ENCODE data around the gene IL17RC.
"Not testable (repeated sequence)": the region's sequence is repeated elsewhere in the genome, so short reads cannot be mapped to it uniquely, and the experiment has no call there.

IL17RC gene

GRCh38 chr3:9895715-9896114 is 21.2 kb upstream of the IL17RC start:
- DNase-seq (ENCODE audit: low read depth): not testable (repeated sequence)

DNA sequence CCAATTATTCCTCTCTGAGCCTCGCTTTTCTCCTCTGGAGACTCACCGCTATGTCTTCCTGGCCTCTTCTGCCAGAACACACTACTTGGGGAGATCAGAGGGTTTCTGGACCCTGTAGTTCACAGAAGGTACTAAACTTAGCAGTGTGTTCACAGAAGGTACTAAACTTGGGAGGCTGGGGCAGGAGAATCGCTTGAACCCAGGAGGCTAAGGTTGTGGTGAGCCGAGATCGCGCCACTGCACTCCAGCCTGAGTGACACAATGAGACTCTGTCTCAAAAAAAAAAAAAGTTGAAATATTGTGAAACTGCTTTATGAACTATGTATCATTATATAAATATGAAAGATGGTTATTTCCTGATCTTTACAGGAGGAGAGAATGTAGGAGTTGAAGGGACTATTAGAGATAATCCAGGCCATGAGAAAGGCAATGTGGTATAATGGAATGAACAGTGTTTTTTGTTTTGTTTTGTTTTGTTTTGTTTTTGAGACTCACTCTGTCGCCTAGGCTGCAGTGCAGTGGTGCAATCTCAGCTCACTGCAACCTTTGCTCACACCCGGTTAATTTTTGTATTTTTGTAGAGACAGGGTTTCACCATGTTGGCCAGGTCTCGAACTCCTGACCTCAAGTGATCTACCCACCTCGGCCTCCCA is 20.0 kb upstream of the IL17RC start:
- not testable (repeated sequence) for DNase-seq (ENCODE audit: low read depth)

DNA sequence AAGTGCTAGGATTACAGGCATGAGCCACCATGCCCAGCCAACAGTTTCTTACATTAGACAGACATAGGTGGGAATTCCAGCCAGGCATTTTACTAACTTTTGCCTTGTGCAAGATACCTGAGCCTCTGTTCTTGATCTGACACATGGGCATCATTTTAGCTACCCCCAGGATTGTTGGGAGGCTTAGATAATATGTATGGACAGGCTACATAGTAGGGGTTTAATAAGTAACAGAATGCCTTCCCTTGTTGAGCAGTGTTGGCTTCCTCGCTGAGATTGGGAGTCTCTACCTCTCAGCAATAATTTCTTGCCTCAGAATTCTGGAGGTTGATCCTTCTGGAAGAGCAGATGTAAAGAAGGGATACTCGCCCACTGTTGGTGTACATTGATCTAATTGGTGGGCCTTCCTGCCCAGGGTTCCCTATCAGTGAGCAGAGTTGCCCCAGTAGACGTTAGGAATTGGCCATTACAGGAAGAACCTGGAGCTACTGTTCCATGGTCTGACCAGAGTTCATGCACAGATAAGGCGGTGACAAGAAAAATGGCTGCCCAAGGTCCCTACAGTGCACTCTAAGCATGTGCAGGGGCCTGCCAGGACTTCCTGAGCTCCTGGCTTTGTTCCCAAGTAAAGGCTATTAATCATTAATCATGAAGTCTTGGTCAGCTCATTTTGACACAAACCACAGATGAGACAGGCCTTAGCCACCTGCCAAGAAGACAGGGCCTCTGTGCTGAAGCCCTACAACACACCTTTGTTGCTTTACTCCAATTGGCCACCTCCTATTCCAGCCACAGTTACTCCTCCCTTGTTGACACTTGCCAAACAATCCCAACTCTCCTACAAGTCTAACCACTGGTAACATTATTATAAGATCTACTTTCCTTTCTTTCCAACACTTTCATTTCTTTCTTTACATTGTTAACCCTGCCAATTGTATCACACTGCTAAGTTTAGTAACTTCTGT is 19.2 kb upstream of the IL17RC start:
- DNase-seq (ENCODE audit: low read depth): peak; percentile 41

DNA sequence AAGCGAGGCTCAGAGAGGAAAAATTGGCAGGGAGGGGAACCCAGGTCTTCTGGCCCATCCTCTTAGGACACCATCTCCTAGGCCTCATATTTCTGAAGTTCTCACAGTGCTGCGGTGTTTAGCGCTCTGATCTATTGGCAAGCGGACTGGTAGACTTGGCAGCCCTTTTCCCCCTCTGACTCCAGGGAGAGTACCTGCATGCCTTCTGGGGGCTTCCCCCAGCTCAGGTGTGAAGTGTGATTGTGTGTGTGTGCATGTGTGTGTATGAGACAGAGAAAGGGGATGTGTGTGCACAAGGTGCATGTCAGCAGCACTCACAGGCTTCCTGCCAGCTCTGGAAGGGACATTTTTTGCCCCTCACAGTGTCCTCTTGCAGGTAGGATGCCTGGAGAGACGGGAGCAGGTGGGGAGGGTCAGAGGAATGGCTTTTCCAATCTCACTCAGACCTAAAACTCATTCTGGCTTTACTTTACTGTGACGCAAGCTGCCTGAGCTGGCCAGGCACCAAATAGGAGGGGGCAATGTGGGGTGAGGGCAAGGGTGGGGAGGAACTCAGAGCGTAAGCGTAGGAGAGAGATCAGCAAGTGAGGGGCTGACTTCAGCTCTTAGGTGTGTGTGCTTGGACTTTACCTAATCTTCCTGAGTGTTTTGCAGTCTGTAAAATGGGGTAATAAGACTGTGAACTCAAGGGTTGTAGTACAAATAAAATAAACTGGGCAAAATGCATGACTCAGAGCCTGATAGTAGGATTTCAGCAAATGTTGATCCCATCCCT is 18.2 kb upstream of the IL17RC start:
- DNase-seq (ENCODE audit: low read depth): no peak

DNA sequence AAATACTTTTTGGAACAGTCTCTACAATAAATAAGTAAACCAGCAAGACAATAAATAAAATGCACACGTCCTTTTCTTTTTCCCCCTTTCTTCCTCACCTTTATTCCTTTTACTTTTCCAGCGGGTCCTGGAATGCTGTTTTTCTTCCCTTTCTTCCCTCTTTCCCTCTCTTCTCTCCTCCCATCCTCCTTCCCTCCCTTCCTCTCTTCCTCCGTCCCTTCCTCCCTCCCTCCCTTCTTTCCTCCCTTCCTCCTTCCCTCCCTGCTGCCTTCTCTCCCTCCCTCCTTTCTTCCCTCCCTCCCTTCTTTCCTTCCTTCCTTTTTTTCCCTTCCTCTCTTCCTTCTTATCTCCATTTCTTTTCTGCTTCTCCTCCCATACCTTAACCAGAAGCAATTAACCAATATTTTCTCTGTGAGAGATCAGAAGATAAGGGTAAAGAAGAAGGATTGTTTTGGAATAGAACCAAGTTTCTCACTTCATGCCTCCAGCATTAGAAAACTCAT is 17.6 kb upstream of the IL17RC start:
- DNase-seq (ENCODE audit: low read depth): no peak

GRCh38 chr3:9900965-9901415 is 15.9 kb upstream of the IL17RC start:
- DNase-seq (ENCODE audit: low read depth): not testable (repeated sequence)

GRCh38 chr3:9901967-9902366 is 14.9 kb upstream of the IL17RC start:
- no peak for DNase-seq (ENCODE audit: low read depth)

GRCh38 chr3:9902372-9903237 is 14.3 kb upstream of the IL17RC start, which contains the start of gene IL17RE:
Gene IL17RE (plus strand): TSS chr3:9902848. CDS start chr3:9902933, 85 bp downstream.
- DNase-seq (ENCODE audit: low read depth): peak; percentile 27

GRCh38 chr3:9903238-9903624 is 13.7 kb upstream of the IL17RC start:
- DNase-seq (ENCODE audit: low read depth): peak; percentile 74

GRCh38 chr3:9903904-9904303 is 13.0 kb upstream of the IL17RC start:
- no peak for DNase-seq (ENCODE audit: low read depth)

- DNase-seq (ENCODE audit: low read depth): no peak
Measured at GRCh38 chr3:9906480-9906879, 10.4 kb upstream of the IL17RC start.

- DNase-seq (ENCODE audit: low read depth): no peak
Measured at GRCh38 chr3:9908286-9908685, 8.6 kb upstream of the IL17RC start.

GRCh38 chr3:9909221-9910013 is 7.5 kb upstream of the IL17RC start:
- no peak for DNase-seq (ENCODE audit: low read depth)

GRCh38 chr3:9911863-9912262 is 5.0 kb upstream of the IL17RC start:
- DNase-seq (ENCODE audit: low read depth): no peak

GRCh38 chr3:9912294-9912935 is 4.5 kb upstream of the IL17RC start:
- peak; percentile 31 for DNase-seq (ENCODE audit: low read depth)

DNA sequence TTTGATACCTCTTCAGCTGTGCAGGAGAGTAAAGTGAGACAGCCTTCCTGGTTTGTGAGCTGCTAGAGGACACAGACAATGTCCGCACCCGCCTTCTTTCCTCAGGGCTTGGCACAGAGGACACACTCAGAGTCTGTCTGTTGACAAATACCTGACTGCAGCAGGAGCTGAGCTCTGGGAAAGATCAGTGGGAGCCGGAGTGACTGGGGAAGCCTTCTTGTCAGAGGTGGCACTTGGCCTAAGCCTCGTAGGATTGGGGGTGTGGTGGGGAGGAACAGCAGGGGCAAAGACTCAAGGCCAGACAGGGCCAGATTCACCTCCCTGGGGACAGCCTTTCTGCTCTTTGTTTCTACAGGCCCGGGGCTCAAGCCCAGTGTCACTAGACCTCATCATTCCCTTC is 3.3 kb upstream of the IL17RC start:
- no peak for DNase-seq (ENCODE audit: low read depth)

- DNase-seq (ENCODE audit: low read depth): no peak
Measured at GRCh38 chr3:9914011-9914410, 2.9 kb upstream of the IL17RC start.

DNA sequence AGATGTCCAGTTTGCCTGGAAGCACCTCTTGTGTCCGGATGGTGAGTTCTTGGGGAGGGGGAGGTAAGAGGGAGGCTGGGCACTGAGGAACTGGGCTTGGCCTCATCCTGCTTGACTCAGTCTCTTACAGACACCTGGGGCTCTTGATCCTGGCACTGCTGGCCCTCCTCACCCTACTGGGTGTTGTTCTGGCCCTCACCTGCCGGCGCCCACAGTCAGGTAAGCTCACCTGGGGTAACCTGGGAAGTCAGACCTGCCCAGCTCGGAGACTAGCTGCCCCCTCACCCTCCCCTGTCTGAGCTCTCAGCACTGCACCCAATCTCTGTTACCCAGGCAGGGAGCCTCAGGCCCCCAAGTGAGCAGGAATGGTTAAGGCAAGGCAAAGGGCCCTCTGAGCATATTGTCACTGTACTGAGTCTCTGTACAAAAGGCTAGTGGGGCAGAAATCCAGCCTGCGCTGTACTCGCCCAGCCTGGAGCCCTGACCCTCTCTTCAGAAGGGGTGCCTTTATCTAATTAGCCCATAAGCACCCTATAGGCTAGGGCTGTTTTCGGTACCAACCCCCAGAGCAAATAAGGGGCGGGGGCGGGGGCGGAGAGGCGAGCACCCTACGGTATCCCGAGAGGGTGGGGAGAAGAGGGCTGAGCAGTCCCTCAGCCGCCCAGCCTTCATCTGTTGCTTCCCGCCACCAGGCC is 2.2 kb upstream of the IL17RC start:
- DNase-seq (ENCODE audit: low read depth): no peak
